Stimulated activated CD4-positive, alpha-beta T cell treated with anti-CD3 and anti-CD28 coated beads, Interleukin-15, amount 100 ng/mL, for 1 hour (primary cell): Measurements from ENCODE around the gene NPIPA3.
"Not testable (repeated sequence)": the region's sequence is repeated elsewhere in the genome, so short reads cannot be mapped to it uniquely, and the experiment has no call there.

Source experiments
- DNase-seq, 2 donors: peaks; one replicate each; pipeline ENCODE4 v3.0.0-alpha.2; 2020; ENCODE audit warnings: low read depth in 1 of 2, low spot score in 1 of 2

NPIPA3 gene

DNA sequence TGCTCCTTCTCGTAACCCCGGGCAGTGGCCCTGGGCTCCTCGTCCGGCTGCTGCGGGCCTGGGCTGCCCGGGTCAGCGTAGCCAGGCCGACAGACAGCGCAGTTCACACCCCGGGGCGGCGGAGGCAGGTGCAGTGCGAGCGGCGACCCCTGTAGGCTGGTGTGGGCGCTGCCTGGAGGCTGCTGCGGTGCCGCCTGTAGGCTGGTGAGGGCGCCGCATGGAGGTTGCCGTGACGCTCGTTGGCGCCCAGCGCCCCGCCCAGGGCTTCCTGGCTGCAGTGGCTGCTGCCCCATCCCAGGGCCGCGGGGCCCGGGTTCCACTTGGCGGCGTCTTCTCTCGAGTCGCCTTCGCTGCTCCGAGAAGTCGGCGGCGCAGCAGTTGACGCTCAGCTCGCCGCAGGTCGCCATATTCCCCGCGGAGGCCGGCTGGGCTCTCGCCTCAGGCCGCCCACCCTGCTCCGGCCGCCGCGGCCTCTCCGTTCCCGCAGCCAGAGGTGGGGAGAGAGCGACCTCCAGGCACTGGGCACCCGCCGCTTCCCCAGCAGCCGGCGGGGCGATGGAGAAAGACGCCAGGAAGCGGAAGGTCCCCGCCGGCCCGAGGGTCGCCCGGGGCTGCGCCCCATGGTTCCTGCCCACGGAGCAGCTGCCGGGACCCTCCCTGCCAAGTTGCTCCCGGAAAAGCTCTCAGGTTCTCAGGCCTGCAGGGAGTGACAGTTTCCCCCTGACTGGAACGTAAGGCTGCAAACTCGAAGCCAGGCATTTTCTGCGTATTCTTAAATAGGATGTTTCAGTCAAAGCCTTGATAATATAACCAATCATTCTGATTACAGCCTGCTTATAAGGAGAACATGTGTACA, 39.3 kb downstream of the NPIPA3 start, which contains the start of gene NPIPA2:
Gene NPIPA2, plus strand, starts transcription at position 261 of the 856 bp plus-strand sequence. CDS start 5,533 bp downstream, outside the sequence.
- not testable (repeated sequence) for DNase-seq

- DNase-seq, result not testable (repeated sequence)
Measured at GRCh38 chr16:14773654-14774053, 70.4 kb downstream of the NPIPA3 start.

- DNase-seq, result not testable (repeated sequence)
Measured at GRCh38 chr16:14775624-14776023, 72.4 kb downstream of the NPIPA3 start.
